HG03558 (cell line): ENCODE measurements around the gene ZNF496.
"Not testable (repeated sequence)": the region's sequence is repeated elsewhere in the genome, so short reads cannot be mapped to it uniquely, and the experiment has no call there.

Experiments used
- ATAC-seq: cut with Tn5 transposase; IDR thresholded peaks from one replicate; pipeline ENCODE4 v1.9.1; 2021; ENCODE audit warnings: moderate number of reproducible peaks; ENCODE audit not compliant: unreplicated experiment; ENCODE audit errors: extremely low read depth

The ZNF496 gene

GRCh38 chr1:247360116-247360898 is 28.6 kb upstream of the ZNF496 start:
- no peak for ATAC-seq

GRCh38 chr1:247359559-247359958 is 27.9 kb upstream of the ZNF496 start:
- ATAC-seq: no peak

GRCh38 chr1:247358920-247359319 is 27.3 kb upstream of the ZNF496 start:
- no peak for ATAC-seq

GRCh38 chr1:247357781-247358211 is 26.1 kb upstream of the ZNF496 start:
- peak; percentile 88 for ATAC-seq

- ATAC-seq: no peak
These were observed 25.5 kb upstream of the ZNF496 start for GRCh38 chr1:247357052-247357780.

GRCh38 chr1:247355160-247355559 is 23.5 kb upstream of the ZNF496 start:
- ATAC-seq: not testable (repeated sequence)

- ATAC-seq: no peak
These were observed 20.5 kb upstream of the ZNF496 start for GRCh38 chr1:247352175-247352574.

GRCh38 chr1:247350587-247350986 is 18.9 kb upstream of the ZNF496 start:
- ATAC-seq: no peak

GRCh38 chr1:247347477-247348222 is 16.0 kb upstream of the ZNF496 start:
- ATAC-seq: no peak

- ATAC-seq: no peak
These were observed 14.2 kb upstream of the ZNF496 start for GRCh38 chr1:247345881-247346280.

GRCh38 chr1:247343801-247344200 is 12.1 kb upstream of the ZNF496 start:
- ATAC-seq: no peak

- ATAC-seq: no peak
These were observed 7.1 kb upstream of the ZNF496 start for GRCh38 chr1:247338723-247339275.

GRCh38 chr1:247337961-247338360 is 6.3 kb upstream of the ZNF496 start:
- ATAC-seq: no peak

- ATAC-seq: no peak
These were observed 5.6 kb upstream of the ZNF496 start for GRCh38 chr1:247337250-247337746.

- ATAC-seq: no peak
These were observed 4.7 kb upstream of the ZNF496 start for GRCh38 chr1:247336390-247336789.

- no peak for ATAC-seq
These were observed 4.2 kb upstream of the ZNF496 start for GRCh38 chr1:247335882-247336281.

GRCh38 chr1:247334378-247335133 is 2.9 kb upstream of the ZNF496 start:
- no peak for ATAC-seq

- ATAC-seq: no peak
These were observed 1.1 kb upstream of the ZNF496 start for GRCh38 chr1:247332623-247333361.

- peak; percentile 23 for ATAC-seq
These were observed 552 bp upstream of the ZNF496 start for GRCh38 chr1:247332215-247332622.
